ENCODE data around the gene DNAJC4.

- TF ChIP-seq CTCF (IDR thresholded peaks at IDR 0.05; ENCODE audit: low read depth, low read length): no peak
- no peak for TF ChIP-seq POLR2A (IDR thresholded peaks at IDR 0.05; ENCODE audit: extremely low read depth, insufficient read length)
Observed at GRCh38 chr11:64223001-64223651, 7.2 kb upstream of the DNAJC4 start.
